Measurements from ENCODE around the gene GTPBP6. TPM values are rescaled to one million over a fixed set of nuclear protein-coding genes. Genes with fewer than 3 reads are reported as not detected.
"Not testable (repeated sequence)": the region's sequence is repeated elsewhere in the genome, so short reads cannot be mapped to it uniquely, and the experiment has no call there.

Gene GTPBP6
- total RNA-seq, 1 donor from 2014 or later, result 48.1 TPM

DNA sequence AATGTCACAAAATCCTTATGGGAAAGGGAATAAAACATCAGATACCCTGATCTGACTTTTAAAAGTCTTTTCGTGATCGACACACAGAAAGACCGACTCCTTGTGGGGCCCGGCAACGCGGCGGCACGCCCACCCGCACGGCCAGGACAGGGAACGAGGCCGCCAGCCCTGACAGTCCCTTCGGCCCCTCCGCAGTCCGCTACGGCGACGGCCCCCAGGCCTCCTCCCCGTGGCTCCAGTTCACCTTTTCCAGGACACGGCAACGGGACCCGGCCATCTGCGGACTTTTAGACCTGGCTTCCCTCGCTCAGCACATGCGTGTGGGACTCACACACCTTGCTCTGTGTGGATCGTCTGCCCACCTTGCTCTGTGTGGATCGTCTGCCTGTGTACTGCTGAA, 33.6 kb upstream of the GTPBP6 start:
- DNase-seq (ENCODE audit: low spot score), result no peak

DNA sequence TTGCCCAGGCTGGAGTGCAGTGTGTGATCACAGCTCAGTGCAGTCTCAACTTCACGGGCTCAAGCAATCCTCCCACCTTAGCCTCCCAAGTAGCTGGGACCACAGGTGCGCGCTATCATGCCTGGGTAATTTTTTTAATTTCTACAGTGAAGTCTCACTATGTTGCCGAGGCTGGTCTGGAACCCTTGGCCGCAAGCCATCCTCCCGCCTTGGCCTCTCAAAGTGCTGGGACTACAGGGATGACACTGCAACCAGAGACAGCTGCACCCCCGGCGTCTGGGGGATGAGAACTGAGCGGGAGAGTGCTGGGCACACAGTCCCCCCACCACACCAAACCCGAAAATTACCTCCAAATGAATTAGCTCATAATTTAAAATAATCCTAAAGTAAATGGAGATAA, 33.1 kb upstream of the GTPBP6 start:
- DNase-seq (ENCODE audit: low spot score), result no peak

DNA sequence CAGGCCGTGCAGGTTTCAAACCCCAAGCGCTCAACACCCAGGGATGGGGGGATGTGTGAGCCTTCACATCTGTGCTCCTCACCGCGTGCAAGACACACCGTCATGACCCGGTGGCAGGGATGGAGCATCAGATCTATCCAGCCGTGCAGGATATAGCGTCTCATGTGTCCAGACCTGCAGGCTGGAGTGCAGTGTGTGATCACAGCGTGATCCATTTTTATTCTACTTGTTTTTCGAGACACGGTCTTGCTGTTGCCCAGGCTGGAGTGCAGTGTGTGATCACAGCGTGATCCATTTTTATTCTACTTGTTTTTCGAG, 32.7 kb upstream of the GTPBP6 start:
- DNase-seq (ENCODE audit: low spot score), result not testable (repeated sequence)

DNA sequence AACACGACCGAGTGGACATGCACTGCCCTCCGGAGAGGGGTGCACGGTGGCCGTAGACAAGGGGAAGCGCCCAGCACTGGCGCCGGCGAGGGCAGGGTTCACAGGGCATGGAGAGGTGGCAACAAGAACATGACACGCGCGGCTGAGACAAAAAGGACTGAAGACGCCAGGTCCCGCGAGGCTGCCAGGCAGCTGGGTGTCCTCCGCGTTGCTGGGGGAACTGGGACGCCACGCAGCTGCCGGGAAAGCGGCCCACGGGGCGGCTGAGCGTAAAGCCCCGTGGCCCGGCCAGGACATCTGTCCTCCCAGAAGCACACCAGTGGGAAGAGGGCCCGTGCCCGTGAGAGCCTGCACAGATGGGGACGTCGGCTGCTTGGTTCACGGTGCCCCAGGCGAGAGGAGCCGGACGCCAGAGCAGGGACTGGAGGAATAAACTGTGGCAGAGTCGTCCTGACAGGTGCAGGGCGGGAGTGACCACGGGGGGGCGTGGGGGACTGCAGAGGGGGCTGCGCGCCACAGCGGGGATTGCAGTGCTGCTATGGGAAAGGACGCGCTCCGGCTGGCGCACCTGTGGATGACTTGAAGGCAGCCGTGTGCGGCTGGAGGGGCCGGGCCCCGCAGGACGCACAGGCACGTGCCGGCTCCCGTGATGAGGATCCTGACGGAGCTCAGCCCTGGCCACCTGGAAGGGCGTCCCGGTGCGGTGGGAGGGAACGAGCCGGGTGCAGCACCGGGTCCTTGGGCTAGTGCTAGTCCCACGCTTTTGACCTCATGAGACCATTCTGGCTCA, 32.1 kb upstream of the GTPBP6 start:
- DNase-seq (ENCODE audit: low spot score), result no peak

DNA sequence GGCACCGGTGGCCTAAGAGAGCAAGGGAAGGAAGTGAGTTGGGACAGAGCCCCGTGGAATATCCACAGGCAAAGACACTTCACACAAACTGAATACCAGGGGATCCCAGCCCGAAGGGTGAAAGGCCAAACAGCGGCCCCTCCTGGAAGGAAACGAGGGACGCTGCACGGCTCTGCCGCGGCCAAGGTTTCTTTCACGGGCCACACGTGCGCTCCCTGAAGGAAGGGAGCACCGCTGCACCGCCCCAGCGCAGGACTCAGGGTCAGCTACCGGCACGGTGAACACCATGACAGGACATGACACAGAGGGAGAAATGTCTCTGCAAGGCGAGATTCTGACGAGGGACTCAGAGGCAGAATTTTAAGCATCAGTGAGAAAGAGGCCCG, 31.5 kb upstream of the GTPBP6 start:
- no peak for DNase-seq (ENCODE audit: low spot score)

DNA sequence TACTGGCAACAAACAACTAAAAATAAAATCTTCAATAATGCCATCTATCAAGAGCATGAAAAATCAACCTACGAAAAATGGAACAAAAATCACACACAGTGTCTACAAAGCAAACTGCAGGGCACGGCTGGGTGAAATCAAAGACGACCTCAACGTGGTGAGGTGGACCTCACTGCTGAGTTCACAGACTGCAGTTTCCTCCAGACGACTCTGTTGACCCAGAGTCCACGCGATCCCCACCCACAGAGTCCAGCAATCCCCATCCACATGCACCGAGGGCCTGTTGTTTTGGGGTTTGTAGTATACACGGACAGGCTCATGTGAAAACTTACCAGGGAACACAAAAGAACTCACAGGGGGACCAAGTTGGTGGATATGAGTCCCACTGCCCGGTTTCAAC, 31.1 kb upstream of the GTPBP6 start:
- no peak for DNase-seq (ENCODE audit: low spot score)

DNA sequence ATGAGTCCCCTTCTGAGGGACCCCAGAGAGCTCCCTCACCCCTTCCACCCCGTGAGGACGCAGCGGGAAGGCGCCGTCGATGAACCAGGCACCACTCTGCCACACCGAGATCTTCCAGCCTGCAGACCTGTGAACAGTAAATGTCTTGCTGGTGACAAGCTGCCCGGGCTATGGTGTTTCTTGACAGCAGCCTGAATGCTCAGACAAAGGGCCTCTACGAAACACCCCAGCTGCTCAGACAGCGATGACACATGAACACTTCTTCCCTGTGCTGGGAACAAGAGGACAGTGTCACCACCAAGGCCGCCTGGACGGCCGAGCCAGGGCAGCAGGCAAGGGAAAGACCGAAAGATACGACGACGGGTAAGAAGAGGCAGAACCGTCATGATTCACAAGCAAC, 30.6 kb upstream of the GTPBP6 start:
- no peak for DNase-seq (ENCODE audit: low spot score)

DNA sequence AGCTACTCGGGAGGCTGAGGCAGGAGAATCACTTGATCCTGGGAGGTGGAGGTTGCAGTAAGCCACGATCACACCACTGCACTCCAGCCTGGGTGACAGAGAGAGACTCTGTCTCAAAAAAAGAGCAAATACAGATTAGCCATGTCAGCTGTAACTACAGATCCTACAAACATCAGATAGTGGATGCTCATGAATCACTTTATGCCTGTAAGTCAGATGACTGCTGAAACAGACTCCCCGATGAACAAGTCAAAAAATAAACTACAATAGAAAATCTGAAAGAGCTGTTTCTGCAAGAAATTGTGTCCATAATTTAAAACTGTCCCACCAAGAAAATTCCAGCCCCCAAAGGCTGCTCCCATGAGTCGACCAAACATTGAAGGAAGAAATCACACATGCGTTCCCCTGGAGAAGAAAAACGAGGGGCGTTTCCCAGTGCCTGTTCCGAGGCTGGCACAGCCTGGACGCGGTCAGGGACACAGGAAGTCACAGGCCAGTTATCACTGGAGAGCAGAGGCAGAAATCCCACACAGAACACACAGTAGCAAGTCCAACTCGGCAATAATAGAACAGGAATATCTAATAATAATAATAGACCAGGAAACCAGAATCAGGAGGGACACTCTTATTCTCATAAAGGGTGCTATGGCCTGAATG, 30.0 kb upstream of the GTPBP6 start:
- DNase-seq (ENCODE audit: low spot score), result no peak

DNA sequence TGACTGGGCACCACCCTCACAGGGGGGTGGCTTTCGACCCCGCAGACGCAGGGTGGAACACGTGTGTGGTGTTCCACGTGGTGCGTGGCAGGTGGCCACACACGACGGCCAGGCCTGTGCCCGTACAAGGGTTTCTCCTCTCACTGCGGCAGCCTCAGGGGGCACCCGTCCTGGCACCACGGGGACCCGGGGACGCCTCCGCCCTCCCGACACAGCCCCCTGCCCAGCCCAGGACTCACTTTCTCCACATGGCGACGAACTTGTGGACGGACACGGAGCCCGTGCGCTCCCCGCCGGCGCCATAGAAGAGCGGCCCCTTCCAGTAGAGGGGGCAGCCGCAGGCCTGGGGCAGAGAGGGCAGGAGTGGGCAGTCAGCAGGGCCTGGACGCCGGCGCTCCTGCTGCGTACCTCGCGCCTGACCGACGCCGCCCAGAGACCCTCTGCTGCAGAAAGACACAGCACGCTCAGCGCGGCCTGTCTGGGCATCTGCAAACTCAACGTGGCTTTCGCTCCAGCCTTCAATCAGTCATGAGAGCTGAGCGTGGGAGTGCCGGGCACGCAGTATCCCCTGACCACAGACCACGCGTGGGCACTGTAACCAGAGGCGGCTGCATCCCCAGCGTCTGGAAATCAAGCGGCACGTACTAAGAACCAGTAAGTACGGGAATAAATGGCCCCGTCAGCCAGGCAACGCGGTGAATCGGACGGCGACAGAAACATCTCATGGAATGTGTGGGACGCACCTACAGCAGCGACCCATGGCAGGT, 28.9 kb upstream of the GTPBP6 start:
- DNase-seq (ENCODE audit: low spot score), result no peak

DNA sequence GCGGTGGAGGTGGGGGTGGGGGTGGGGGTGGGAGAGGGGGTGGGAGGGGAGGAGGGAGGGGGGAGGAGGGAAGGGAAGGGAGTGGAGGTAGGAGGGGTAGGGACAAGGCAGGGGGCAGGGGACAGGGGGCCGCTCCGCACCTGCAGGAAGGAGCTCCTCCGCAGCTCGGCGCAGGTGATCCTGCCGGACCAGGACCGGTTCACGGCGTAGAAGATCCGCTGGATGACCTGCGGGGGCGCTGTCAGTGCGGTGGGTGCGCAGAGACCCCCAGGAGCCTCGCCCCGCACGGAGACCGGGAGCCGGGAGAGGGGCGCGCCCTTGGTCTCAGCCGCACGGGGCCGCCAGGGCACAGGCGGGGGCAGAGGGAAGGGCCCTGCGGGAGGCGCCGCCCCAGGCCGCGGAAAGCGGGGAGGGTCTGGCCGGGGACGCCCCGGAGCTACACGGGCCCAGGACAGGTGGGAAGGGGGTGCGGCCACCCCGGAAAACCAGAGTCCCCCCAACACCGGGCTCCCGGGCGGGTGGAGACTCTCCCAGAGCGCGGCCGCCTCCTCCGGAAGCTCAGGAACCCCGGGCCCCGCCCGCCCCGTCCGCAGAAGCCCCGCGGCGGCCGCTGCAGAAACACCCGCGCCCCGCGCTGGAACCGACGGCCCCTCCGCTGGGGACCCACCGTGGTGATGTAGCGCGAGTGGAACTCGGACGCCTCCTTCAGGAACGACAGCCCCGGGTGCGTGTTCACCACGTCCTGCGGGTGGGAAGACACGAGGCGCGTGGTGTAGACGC, 27.6 kb upstream of the GTPBP6 start:
- peak; percentile 88 for DNase-seq (ENCODE audit: low spot score)

DNA sequence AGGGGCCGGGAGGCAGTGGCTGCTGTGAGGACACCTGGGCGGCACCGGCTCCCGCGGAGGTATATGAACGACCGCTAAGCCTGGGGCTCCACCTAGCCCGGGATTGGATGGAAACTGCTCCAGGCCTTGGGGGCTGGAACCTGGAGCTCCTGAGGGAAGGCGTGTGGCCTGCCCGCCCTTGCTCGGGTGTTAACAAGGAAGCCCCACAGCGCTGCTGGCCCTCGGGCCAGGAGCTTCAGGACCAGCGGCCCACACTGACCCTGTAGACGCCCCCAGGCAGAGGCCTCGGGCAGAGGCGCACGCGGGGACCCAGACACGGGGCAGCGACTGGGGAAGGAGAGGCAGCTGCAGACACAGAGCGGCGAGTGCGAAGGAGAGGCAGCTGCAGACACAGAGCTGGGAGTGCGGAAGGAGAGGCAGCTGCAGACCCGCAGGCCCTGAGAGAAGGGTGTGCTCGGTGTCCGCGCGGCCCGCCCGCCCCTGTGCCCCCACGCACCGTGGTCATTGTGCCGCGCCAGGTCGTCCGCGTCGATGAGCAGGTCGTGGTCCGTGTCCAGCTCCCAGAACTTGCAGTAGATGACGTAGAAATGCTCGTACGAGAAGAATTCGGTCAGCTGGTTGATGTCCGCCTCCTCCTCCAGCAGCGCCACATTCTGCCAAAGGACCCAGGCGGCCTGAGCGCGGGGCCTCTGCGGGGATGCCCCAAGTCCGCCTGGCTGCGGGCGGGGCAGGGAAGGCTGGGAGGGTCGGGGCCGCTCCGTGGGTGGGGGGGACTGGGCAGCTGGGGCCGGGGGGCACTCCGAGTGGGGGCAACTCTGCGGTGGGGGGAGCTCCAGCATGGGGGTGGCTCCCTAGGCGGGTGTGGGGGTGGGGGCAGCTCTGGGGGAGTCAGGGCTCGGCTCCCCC, 26.7 kb upstream of the GTPBP6 start:
- DNase-seq (ENCODE audit: low spot score), result peak; percentile 87

DNA sequence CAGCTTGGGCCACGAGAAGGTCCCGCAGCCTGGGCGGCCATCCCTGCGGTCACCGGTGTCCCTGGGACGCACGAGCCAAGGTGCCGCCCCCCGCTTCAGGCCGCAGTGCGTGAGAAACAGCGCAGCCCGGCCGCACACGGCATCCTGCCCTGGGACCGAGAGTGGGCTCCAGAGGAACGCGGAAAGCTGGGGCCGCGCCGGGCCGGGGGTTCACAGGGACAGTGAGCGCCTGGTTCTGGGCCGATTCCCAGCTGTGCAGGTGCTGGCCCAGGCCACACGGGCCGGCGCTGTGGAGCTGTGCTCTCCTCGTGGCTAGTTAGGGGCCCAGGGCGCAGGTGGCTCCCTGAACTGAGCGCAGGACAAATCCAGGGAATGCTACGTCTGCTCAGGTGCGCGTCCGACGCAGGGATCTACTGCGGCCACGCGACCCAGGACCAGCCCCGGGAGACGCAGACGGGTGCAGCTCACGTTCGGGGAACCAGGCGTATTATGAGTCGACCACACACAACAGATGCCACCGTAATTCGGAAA, 25.8 kb upstream of the GTPBP6 start:
- peak; percentile 67 for DNase-seq (ENCODE audit: low spot score)

DNA sequence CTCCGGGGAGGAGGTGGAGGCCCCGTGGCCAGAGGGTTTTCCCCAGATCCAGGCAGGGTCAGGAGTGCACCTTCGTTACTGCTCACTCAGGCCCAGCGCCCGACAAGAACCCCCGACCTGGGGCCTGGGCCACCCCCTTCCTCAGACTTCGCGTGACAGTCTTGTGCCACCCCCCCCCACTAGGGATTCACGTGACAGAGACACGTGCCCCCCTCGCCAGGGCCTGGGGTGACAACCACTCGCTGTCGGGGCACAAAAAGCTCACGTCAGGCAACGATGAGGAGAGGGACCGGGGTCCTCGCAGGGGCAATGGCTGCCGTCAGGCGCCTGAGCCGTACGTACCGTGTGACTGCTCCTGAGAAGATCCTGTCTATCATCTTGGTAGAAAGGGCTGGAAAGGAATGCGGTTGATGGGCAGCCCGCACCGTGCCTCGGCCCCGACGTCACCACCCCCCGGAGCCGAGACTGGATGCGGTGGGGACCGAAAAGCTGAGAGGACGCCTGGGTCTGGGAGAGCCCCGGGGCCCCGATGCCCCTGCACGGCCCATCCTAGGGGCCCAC, 23.0 kb upstream of the GTPBP6 start:
- peak; percentile 64 for DNase-seq (ENCODE audit: low spot score)

DNA sequence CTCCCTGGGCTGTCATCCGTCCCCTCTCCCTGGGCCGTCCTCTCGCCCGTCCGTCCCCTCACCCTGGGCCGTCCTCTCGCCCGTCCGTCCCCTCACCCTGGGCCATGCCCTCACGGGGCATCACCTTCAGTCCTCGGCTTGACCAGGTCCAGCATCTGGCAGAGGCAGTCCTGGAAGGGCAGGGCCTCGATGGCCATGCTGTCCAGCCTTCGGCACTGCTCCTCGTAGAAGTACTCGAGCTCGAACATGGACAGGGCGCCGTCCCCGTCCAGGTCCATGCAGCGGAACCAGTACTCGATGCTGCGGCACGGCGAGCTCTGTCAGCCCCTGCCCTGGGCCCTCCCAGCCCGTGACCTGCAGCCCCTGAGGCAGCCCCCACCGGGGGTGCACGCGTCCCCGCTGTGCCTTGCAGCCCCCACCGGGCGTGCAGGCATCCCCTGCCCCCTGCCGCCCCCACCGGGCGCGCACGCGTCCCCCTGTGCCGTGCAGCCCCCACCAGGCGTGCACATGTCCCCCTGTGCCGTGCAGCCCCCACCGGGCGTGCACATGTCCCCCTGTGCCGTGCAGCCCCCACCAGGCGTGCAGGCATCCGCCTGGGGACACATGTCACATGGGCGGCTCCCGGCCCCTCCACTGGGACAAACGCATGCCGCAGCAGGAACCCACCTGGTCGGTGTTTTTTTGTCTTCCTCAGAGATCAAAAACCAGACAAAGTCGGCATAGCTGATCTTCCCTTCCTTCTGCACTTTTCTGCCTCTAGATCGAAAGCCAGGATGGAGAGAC, 22.2 kb upstream of the GTPBP6 start:
- peak; percentile 73 for DNase-seq (ENCODE audit: low spot score)

DNA sequence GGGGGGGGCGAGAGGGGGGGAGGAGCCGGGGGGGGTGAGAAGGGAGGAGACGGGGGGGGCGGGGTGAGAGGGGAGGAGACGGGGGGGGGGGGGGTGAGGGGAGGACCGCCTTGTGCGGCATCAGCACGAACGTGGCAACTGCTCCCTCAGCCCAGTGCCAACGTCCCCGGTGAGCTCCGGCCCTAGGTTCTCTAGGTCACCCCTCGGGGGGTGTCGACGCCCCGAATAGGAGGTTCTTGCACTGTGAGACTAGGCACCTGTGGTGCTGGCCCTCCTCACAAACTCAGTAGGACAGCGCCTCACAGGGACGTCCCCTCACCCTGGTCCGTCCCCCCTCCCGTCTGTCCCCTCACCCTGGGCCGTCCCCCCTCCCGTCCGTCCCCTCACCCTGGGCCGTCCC, 21.5 kb upstream of the GTPBP6 start:
- no peak for DNase-seq (ENCODE audit: low spot score)

DNA sequence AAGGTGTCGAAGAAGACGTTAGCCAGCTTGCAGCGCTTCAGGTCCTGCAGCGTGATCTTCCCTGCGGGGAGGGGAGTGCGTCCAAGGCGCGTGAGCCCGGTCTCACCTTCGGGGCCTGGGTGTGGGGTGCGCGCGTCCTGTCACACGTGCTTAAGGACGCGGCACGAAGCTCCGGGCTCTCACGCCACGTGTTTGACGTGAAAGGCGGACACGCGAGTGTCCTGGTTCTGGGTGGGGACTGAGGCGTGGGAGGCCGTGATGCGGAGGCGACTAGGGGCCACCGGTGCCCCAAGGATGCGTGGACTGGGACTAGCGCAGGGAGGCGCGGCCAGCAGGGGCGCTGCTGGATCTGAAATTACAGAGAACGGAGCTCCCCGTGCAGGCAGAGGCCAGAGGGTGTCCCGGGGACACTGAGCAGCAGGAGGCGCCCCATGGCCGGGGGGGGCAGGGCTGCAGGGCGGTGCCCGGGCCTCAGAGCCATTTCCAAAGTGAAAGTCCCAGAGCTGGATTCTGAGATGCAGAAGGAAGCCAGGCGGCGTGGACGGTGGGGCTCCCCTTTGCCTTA, 20.3 kb upstream of the GTPBP6 start:
- DNase-seq (ENCODE audit: low spot score), result no peak

DNA sequence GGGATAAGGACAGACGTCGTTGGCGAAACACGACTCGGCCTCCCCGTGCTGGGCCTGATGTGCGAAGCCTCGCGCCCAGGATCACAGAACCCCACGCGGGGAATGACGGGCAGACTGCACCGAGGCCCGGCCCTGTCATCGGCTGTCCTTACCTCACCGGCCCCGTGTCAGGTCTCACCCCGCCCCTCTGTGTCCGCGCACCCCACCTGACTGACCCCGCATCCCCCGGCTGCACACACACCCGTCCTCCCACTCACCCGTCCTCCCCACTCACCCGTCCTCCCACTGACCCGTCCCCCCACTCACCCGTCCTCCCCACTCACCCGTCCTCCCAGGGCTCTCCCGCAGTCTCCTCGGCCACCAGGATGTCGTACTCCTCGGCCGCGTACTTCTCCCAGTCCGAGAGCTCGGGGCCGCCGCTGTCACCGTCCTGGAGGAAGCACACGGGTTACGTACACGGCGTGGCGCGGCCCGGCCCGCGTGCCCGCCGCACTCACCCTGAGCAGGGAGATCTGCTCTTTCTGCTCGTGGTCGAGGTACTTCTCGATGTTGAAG, 19.8 kb upstream of the GTPBP6 start:
- no peak for DNase-seq (ENCODE audit: low spot score)

DNA sequence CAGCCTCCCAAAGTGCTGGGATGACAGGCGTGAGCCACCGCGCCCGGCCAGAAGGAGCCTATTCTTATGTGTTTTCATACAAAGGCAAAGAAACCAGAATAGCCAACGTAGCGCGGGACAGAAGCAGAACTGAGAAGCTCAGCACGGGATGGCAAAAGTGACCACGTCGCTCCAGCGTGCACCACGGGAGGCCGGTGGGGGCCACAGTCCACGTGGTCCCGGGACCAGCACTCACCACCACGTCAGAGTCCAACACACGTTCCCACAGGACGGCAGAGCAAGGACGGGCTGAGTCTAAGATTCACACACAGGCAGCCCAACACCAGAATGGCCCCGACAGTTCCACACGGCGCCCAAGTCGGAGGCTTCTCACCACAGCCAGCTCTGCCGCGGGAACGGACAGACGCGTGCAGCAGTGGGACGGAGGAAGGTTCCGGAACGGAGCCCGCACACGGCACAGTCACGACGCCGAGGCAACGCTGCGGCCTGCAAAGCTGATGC, 18.8 kb upstream of the GTPBP6 start:
- DNase-seq (ENCODE audit: low spot score), result no peak
